ENCODE results near the gene XRCC3.

DNA sequence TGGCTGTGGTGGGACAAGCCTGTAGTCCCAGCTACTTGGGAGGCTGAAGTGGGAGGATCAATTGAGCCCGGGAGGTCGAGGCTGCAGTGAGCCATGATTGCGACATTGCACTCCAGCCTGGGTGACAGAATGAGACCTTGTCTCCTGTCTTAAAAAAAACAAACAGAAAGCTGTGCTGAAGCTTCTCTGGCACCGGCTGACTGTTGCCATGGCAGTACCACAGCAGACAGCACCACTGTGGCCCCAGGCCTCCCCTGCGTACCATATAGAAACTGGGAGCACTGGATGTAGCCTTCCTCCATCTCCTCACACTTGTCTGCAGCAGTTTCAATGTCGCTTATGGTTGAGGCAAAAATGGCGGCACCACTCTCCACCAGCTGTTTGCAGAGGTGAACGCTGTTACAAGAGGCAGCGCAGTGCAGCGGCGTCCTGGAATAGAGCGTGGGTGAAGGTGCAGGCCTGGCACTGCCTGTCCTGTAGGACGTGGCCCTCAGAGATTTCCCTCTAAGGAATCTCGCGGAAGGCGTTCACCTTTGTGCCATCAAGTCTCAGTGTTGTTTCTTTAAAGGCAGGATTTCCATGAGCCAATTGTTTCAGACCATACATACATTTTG is 22.3 kb upstream of the XRCC3 start:
- TF ChIP-seq, protein P1, sequence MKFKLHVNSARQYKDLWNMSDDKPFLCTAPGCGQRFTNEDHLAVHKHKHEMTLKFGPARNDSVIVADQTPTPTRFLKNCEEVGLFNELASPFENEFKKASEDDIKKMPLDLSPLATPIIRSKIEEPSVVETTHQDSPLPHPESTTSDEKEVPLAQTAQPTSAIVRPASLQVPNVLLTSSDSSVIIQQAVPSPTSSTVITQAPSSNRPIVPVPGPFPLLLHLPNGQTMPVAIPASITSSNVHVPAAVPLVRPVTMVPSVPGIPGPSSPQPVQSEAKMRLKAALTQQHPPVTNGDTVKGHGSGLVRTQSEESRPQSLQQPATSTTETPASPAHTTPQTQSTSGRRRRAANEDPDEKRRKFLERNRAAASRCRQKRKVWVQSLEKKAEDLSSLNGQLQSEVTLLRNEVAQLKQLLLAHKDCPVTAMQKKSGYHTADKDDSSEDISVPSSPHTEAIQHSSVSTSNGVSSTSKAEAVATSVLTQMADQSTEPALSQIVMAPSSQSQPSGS (IDR thresholded peaks at IDR 0.05; ENCODE audit: low read length) = no peak
- TF ChIP-seq FOXK2 (IDR thresholded peaks at IDR 0.05) (no peak), NFXL1 (IDR thresholded peaks at IDR 0.05; ENCODE audit: borderline replicate concordance) (no peak), DPF2 (IDR thresholded peaks at IDR 0.05) (no peak), JUND (IDR thresholded peaks at IDR 0.05; ENCODE audit: low read depth, low read length) (no peak), POLR2A (IDR thresholded peaks at IDR 0.05; ENCODE audit: low read depth, low read length) (no peak), EP300 (IDR thresholded peaks at IDR 0.05; ENCODE audit: borderline replicate concordance in 1 of 2, control insufficient read depth in 1 of 2, low read depth in 2 of 2, low read length in 2 of 2) (no peak), FOS (IDR thresholded peaks at IDR 0.05; ENCODE audit: borderline replicate concordance, extremely low read depth, insufficient read length) (no peak), KDM1A (IDR thresholded peaks at IDR 0.05; ENCODE audit: borderline replicate concordance) (no peak), SP1 (IDR thresholded peaks at IDR 0.05; ENCODE audit: low read depth, low read length) (no peak), LARP7 (IDR thresholded peaks at IDR 0.05) (no peak)
- TF ChIP-seq, protein P2, sequence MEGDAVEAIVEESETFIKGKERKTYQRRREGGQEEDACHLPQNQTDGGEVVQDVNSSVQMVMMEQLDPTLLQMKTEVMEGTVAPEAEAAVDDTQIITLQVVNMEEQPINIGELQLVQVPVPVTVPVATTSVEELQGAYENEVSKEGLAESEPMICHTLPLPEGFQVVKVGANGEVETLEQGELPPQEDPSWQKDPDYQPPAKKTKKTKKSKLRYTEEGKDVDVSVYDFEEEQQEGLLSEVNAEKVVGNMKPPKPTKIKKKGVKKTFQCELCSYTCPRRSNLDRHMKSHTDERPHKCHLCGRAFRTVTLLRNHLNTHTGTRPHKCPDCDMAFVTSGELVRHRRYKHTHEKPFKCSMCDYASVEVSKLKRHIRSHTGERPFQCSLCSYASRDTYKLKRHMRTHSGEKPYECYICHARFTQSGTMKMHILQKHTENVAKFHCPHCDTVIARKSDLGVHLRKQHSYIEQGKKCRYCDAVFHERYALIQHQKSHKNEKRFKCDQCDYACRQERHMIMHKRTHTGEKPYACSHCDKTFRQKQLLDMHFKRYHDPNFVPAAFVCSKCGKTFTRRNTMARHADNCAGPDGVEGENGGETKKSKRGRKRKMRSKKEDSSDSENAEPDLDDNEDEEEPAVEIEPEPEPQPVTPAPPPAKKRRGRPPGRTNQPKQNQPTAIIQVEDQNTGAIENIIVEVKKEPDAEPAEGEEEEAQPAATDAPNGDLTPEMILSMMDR (IDR thresholded peaks at IDR 0.05 in 2 of 3, conservative IDR thresholded peaks at IDR 0.05 in 1 of 3; ENCODE audit: control insufficient read depth in 2 of 3, extremely low read depth in 1 of 3, insufficient read depth in 1 of 3, low read depth in 3 of 3, low read length in 3 of 3) = no peak
- TF ChIP-seq, protein P3, sequence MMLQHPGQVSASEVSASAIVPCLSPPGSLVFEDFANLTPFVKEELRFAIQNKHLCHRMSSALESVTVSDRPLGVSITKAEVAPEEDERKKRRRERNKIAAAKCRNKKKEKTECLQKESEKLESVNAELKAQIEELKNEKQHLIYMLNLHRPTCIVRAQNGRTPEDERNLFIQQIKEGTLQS (IDR thresholded peaks at IDR 0.05; ENCODE audit: borderline replicate concordance, extremely low read depth, low read depth, low read length) = no peak
